GM23338 (cell line): ENCODE results near the gene GNAS. TPM values are rescaled to one million over a fixed set of nuclear protein-coding genes. Genes with fewer than 3 reads are reported as not detected.

Experiments
- ATAC-seq: fragments of 200-7000 bp; cut with Tn5 transposase; 3 replicates; pipeline ENCODE4 v1.9.1; 2020
- DNase-seq: peaks from one replicate; pipeline ENCODE4 v3.0.0-alpha.2; 2015; ENCODE audit warnings: low spot score
- H2AFZ ChIP-seq: fragments of 200-600 bp; sonication (generic); 2 replicates; pipeline ENCODE4 v1.8.0; 2016; ENCODE audit warnings: antibody characterized with exemption, mild to moderate bottlenecking, moderate library complexity
- H3F3A ChIP-seq: fragments of 200-600 bp; sonication (generic); replicated peaks from 2 replicates; pipeline ENCODE4 v1.8.0; 2017; ENCODE audit warnings: antibody characterized with exemption, mixed run types, low read depth
- H3K27ac ChIP-seq: fragments of 200-600 bp; sonication (generic); 2 replicates; pipeline ENCODE4 v1.6.1; 2016; ENCODE audit warnings: low read depth
- H3K27me3 ChIP-seq: fragments of 200-600 bp; sonication (generic); 2 replicates; pipeline ENCODE4 v1.8.0; 2016; ENCODE audit warnings: mild to moderate bottlenecking, mixed run types, moderate library complexity; ENCODE audit not compliant: insufficient read depth
- H3K36me3 ChIP-seq: fragments of 200-600 bp; sonication (generic); 2 replicates; pipeline ENCODE4 v1.8.0; 2016; ENCODE audit warnings: mild to moderate bottlenecking; ENCODE audit not compliant: insufficient read depth
- H3K4me1 ChIP-seq: fragments of 200-600 bp; sonication (generic); 2 replicates; pipeline ENCODE4 v1.8.0; 2016; ENCODE audit warnings: mild to moderate bottlenecking, moderate library complexity; ENCODE audit not compliant: insufficient read depth
- H3K4me2 ChIP-seq: fragments of 200-600 bp; sonication (generic); 2 replicates; pipeline ENCODE4 v1.7.1; 2017; ENCODE audit warnings: mixed run types
- H3K4me3 ChIP-seq: fragments of 200-600 bp; sonication (generic); 2 replicates; pipeline ENCODE4 v1.6.1; 2016; ENCODE audit warnings: mixed run types
- H3K79me2 ChIP-seq: fragments of 200-600 bp; sonication (generic); replicated peaks from 2 replicates; pipeline ENCODE4 v1.8.0; 2017; ENCODE audit warnings: mild to moderate bottlenecking; ENCODE audit not compliant: insufficient read depth
- H3K9me2 ChIP-seq: fragments of 200-600 bp; sonication (generic); 2 replicates; pipeline ENCODE4 v1.8.0; 2017; ENCODE audit not compliant: insufficient read depth
- H4K20me1 ChIP-seq: fragments of 200-600 bp; sonication (generic); replicated peaks from 2 replicates; pipeline ENCODE4 v1.8.0; 2017; ENCODE audit warnings: mild to moderate bottlenecking; ENCODE audit not compliant: insufficient read depth
- H3K27ac Mint-ChIP-seq: 2 replicates; pipeline ENCODE4 v1.8.0; 2020; ENCODE audit warnings: inconsistent platforms, mild to moderate bottlenecking, moderate library complexity, mixed read lengths
- H3K27me3 Mint-ChIP-seq: 3 replicates; pipeline ENCODE4 v1.8.0; 2022; ENCODE audit warnings: low read depth, mild to moderate bottlenecking, moderate library complexity, mixed read lengths, inconsistent platforms; ENCODE audit not compliant: insufficient read depth, poor library complexity
- H3K36me3 Mint-ChIP-seq: 3 replicates; pipeline ENCODE4 v1.8.0; 2021; ENCODE audit warnings: low read depth, mild to moderate bottlenecking, inconsistent platforms, moderate library complexity, mixed read lengths
- H3K4me1 Mint-ChIP-seq: 3 replicates; pipeline ENCODE4 v1.8.0; 2020; ENCODE audit warnings: mild to moderate bottlenecking, inconsistent platforms, mixed read lengths
- H3K4me3 Mint-ChIP-seq: 3 replicates; pipeline ENCODE4 v1.8.0; 2021; ENCODE audit warnings: moderate library complexity, mild to moderate bottlenecking, inconsistent platforms, mixed read lengths
- H3K9me3 Mint-ChIP-seq: 3 replicates; pipeline ENCODE4 v1.8.0; 2020; ENCODE audit warnings: moderate library complexity, mild to moderate bottlenecking, inconsistent platforms, mixed read lengths
- CREB1 ChIP-seq: fragments of 250-450 bp; sonication (Bioruptor Pico); IDR thresholded peaks from 2 replicates; pipeline ENCODE4 v1.5.0; 2020; ENCODE audit warnings: low read depth, mild to moderate bottlenecking, moderate library complexity
- EZH2 ChIP-seq: fragments of 200-600 bp; sonication (generic); IDR thresholded peaks from one replicate; pipeline ENCODE4 v1.8.0; 2017; ENCODE audit warnings: antibody characterized with exemption, mild to moderate bottlenecking, low read depth; ENCODE audit not compliant: unreplicated experiment
- EZH2phosphoT487 ChIP-seq: fragments of 200-600 bp; sonication (generic); IDR thresholded peaks from one replicate; pipeline ENCODE4 v1.8.1; 2018; ENCODE audit warnings: antibody characterized with exemption; ENCODE audit not compliant: unreplicated experiment
- JUNB ChIP-seq: IDR thresholded peaks from one replicate; pipeline ENCODE4 v1.6.1; 2016; ENCODE audit warnings: antibody characterized with exemption; ENCODE audit not compliant: unreplicated experiment
- NANOG ChIP-seq: IDR thresholded peaks from 2 replicates; pipeline ENCODE4 v1.6.1; 2016; ENCODE audit warnings: antibody characterized with exemption, borderline replicate concordance
- POLR2AphosphoS5 ChIP-seq: IDR thresholded peaks from 2 replicates; pipeline ENCODE4 v1.6.1; 2016; ENCODE audit warnings: antibody characterized with exemption, low read depth
- REST ChIP-seq: IDR thresholded peaks from one replicate; pipeline ENCODE4 v1.6.1; 2018; ENCODE audit warnings: antibody characterized with exemption; ENCODE audit not compliant: unreplicated experiment
- STAT1 ChIP-seq: IDR thresholded peaks from one replicate; pipeline ENCODE4 v1.6.1; 2016; ENCODE audit warnings: antibody characterized with exemption; ENCODE audit not compliant: unreplicated experiment
- ZNF114 ChIP-seq: fragments of 250-450 bp; sonication (Bioruptor Pico); IDR thresholded peaks from 2 replicates; pipeline ENCODE4 v1.5.0; 2020; ENCODE audit warnings: mild to moderate bottlenecking, moderate library complexity
- ZNF331 ChIP-seq: fragments of 250-450 bp; sonication (Bioruptor Pico); IDR thresholded peaks from 2 replicates; pipeline ENCODE4 v1.5.0; 2020; ENCODE audit warnings: low read depth, mild to moderate bottlenecking, moderate library complexity
- polyA plus RNA-seq: library from polyadenylated mRNA; unstranded; fragments of >200 nt; fragmentation: Nextera tagmentation; extraction: Ambion mirVana; gene quantifications from 2 replicates; pipeline ENCODE4 v1.2.1, GENCODE V29; 2016
- total RNA-seq: library from RNA; depleted of rRNA; stranded (reverse); fragments of >200 nt; shearing (Covaris generic); gene quantifications from 2 replicates; pipeline ENCODE4 v1.2.3, GENCODE V29; 2014
- TF ChIP-seq, protein P1 (sequence below), 2 experiments: fragments of 200-600 bp in 1 of 2; sonication (generic) in 1 of 2; conservative IDR thresholded peaks; 2 replicates each; pipeline versions ENCODE4 v1.5.1 to v1.6.1; 2016 to 2017; ENCODE audit warnings: antibody characterized with exemption in 2 of 2, low read depth in 2 of 2, mild to moderate bottlenecking in 2 of 2, moderate library complexity in 1 of 2
- TF ChIP-seq, protein P2 (sequence below): IDR thresholded peaks from 2 replicates; pipeline ENCODE4 v1.6.1; 2016; ENCODE audit warnings: antibody characterized with exemption
- TF ChIP-seq, protein P3 (sequence below): fragments of 250-450 bp; sonication (Bioruptor Pico); IDR thresholded peaks from 2 replicates; pipeline ENCODE4 v1.5.0; 2020; ENCODE audit warnings: mild to moderate bottlenecking, moderate library complexity

GNAS gene
- total and polyA plus RNA-seq, 2 experiments from 2014 or later: 917 to 1,042 TPM

DNA sequence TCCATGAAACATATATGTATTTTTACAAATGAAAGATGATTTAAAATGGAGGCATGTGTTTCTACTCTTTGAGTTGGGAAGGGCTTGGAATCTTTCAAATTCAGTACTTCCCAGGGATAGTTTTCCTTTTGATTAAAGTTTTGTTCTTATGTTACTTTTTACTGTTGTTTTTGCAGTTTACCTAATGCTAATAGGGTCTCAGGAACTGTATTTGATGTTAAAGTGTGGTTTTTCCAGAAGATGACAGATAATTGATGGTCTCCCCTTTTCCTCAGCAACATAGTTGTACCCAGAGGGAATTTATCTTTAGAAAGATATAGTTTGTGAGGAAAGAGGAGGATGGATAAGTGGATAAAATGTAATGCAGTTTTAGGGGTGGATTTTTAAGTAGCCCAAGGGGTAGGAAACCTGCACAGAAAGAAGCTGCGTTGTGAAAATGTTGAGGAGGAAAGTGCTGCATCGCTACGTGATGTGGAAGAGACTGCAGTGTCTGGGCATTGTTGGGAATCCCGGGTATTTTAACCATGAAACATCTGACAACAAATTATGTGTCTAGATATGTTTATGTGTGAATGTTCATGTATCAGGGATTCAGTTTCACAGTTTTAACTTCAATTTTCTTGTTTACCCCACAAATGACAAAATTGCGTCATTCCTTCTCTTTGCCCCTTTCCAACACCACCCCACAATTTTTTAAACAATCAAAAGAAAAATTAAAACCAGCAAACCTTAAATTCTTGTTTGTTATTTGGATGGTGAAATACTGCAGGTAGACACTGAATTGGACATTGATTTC lies 42.3 kb downstream of the GNAS start:
- Histone ChIP-seq H3K79me2 (peaks cover 74% of the 10 kb centered on the region), H4K20me1 (peaks cover 33% of the 10 kb centered on the region), H3K4me3 (peak overlapping the region; percentile 83), H3K9me2 (no peaks in the 10 kb centered on the region), H3F3A (no peaks in the 10 kb centered on the region), H3K27ac (peak overlapping the region; percentile 50), H3K27me3 (0 out of 2 replicates have a peak, but pooled peaks cover 2% of the 10 kb centered on the region), H3K4me2 (peak overlapping the region; percentile 62), H2AFZ (no peak overlapping the region), H3K36me3 (no peaks in the 10 kb centered on the region), H3K4me1 (peaks cover 68% of the 10 kb centered on the region)
- no peak for TF ChIP-seq CREB1 (CRISPR knock-in tag)
- no peak for TF ChIP-seq JUNB
- TF ChIP-seq, protein P1, sequence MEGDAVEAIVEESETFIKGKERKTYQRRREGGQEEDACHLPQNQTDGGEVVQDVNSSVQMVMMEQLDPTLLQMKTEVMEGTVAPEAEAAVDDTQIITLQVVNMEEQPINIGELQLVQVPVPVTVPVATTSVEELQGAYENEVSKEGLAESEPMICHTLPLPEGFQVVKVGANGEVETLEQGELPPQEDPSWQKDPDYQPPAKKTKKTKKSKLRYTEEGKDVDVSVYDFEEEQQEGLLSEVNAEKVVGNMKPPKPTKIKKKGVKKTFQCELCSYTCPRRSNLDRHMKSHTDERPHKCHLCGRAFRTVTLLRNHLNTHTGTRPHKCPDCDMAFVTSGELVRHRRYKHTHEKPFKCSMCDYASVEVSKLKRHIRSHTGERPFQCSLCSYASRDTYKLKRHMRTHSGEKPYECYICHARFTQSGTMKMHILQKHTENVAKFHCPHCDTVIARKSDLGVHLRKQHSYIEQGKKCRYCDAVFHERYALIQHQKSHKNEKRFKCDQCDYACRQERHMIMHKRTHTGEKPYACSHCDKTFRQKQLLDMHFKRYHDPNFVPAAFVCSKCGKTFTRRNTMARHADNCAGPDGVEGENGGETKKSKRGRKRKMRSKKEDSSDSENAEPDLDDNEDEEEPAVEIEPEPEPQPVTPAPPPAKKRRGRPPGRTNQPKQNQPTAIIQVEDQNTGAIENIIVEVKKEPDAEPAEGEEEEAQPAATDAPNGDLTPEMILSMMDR (conservative IDR thresholded peaks at IDR 0.05; ENCODE audit: low read depth in 2 of 2): no peak
- TF ChIP-seq POLR2AphosphoS5: no peak
- TF ChIP-seq NANOG: no peak
- no peak for TF ChIP-seq STAT1
- TF ChIP-seq EZH2phosphoT487: no peak
- TF ChIP-seq, protein P2, sequence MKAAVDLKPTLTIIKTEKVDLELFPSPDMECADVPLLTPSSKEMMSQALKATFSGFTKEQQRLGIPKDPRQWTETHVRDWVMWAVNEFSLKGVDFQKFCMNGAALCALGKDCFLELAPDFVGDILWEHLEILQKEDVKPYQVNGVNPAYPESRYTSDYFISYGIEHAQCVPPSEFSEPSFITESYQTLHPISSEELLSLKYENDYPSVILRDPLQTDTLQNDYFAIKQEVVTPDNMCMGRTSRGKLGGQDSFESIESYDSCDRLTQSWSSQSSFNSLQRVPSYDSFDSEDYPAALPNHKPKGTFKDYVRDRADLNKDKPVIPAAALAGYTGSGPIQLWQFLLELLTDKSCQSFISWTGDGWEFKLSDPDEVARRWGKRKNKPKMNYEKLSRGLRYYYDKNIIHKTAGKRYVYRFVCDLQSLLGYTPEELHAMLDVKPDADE: no peak
- TF ChIP-seq EZH2: no peak
- TF ChIP-seq REST: no peak
- TF ChIP-seq ZNF331 (CRISPR knock-in tag): no peak
- no peak for TF ChIP-seq ZNF114
- TF ChIP-seq, protein P3, sequence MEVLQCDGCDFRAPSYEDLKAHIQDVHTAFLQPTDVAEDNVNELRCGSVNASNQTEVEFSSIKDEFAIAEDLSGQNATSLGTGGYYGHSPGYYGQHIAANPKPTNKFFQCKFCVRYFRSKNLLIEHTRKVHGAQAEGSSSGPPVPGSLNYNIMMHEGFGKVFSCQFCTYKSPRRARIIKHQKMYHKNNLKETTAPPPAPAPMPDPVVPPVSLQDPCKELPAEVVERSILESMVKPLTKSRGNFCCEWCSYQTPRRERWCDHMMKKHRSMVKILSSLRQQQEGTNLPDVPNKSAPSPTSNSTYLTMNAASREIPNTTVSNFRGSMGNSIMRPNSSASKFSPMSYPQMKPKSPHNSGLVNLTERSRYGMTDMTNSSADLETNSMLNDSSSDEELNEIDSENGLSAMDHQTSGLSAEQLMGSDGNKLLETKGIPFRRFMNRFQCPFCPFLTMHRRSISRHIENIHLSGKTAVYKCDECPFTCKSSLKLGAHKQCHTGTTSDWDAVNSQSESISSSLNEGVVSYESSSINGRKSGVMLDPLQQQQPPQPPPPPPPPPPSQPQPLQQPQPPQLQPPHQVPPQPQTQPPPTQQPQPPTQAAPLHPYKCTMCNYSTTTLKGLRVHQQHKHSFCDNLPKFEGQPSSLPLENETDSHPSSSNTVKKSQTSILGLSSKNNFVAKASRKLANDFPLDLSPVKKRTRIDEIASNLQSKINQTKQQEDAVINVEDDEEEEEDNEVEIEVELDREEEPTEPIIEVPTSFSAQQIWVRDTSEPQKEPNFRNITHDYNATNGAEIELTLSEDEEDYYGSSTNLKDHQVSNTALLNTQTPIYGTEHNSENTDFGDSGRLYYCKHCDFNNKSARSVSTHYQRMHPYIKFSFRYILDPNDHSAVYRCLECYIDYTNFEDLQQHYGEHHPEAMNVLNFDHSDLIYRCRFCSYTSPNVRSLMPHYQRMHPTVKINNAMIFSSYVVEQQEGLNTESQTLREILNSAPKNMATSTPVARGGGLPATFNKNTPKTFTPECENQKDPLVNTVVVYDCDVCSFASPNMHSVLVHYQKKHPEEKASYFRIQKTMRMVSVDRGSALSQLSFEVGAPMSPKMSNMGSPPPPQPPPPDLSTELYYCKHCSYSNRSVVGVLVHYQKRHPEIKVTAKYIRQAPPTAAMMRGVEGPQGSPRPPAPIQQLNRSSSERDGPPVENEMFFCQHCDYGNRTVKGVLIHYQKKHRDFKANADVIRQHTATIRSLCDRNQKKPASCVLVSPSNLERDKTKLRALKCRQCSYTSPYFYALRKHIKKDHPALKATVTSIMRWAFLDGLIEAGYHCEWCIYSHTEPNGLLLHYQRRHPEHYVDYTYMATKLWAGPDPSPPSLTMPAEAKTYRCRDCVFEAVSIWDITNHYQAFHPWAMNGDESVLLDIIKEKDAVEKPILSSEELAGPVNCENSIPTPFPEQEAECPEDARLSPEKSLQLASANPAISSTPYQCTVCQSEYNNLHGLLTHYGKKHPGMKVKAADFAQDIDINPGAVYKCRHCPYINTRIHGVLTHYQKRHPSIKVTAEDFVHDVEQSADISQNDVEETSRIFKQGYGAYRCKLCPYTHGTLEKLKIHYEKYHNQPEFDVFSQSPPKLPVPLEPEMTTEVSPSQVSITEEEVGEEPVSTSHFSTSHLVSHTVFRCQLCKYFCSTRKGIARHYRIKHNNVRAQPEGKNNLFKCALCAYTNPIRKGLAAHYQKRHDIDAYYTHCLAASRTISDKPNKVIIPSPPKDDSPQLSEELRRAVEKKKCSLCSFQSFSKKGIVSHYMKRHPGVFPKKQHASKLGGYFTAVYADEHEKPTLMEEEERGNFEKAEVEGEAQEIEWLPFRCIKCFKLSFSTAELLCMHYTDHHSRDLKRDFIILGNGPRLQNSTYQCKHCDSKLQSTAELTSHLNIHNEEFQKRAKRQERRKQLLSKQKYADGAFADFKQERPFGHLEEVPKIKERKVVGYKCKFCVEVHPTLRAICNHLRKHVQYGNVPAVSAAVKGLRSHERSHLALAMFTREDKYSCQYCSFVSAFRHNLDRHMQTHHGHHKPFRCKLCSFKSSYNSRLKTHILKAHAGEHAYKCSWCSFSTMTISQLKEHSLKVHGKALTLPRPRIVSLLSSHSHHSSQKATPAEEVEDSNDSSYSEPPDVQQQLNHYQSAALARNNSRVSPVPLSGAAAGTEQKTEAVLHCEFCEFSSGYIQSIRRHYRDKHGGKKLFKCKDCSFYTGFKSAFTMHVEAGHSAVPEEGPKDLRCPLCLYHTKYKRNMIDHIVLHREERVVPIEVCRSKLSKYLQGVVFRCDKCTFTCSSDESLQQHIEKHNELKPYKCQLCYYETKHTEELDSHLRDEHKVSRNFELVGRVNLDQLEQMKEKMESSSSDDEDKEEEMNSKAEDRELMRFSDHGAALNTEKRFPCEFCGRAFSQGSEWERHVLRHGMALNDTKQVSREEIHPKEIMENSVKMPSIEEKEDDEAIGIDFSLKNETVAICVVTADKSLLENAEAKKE (CRISPR knock-in tag): no peak
- Mint-ChIP-seq H3K27me3 (peaks cover 21% of the 10 kb centered on the region), H3K36me3 (peaks cover 51% of the 10 kb centered on the region), H3K9me3 (no peaks in the 10 kb centered on the region; the same call in 2 of the 3 replicates), H3K27ac (peak overlapping the region; percentile 74), H3K4me3 (peak overlapping the region; percentile 95), H3K4me1 (peaks cover 62% of the 10 kb centered on the region)
- ATAC-seq: no peak
- no peak for DNase-seq
